OCI-LY1 (cell line): ENCODE data around the gene PARD3.

Experiments used
- CTCF ChIP-seq: fragments of 200-600 bp; sonication (generic), shearing (Covaris generic); IDR thresholded peaks from 2 replicates; pipeline ENCODE4 v1.5.1; 2017; ENCODE audit warnings: mild to moderate bottlenecking, antibody characterized with exemption, low read length, moderate library complexity, mixed read lengths
- EZH2 ChIP-seq: fragments of 200-600 bp; sonication (generic), shearing (Covaris generic); IDR thresholded peaks from 2 replicates; pipeline ENCODE4 v1.8.0; 2017; ENCODE audit warnings: borderline replicate concordance, mixed run types, mild to moderate bottlenecking, antibody characterized with exemption, low read length, moderate library complexity, mixed read lengths

DNA sequence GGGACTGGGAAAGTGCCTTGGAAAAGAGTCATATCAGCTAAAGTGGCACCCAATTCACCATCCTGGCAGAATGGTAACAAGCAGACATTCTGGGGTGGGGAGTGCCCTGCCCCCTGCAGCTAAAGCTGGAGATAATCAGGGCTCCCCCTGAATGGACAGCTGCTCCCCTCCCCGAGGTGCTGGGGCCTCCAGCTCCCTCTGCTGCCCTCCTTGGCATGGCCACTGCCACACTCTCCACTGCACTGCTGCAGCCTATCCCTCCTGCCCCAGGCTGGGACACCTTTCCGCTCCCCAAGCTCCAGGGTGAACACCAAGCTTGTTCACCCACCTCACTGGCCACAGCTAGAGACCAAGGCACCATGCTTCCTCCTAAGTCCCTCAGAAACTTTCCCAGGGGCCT, 9.8 kb upstream of the PARD3 start:
- TF ChIP-seq EZH2 (no peak), CTCF (no peak)
